ENCODE results near the gene TREH.

The TREH gene

DNA sequence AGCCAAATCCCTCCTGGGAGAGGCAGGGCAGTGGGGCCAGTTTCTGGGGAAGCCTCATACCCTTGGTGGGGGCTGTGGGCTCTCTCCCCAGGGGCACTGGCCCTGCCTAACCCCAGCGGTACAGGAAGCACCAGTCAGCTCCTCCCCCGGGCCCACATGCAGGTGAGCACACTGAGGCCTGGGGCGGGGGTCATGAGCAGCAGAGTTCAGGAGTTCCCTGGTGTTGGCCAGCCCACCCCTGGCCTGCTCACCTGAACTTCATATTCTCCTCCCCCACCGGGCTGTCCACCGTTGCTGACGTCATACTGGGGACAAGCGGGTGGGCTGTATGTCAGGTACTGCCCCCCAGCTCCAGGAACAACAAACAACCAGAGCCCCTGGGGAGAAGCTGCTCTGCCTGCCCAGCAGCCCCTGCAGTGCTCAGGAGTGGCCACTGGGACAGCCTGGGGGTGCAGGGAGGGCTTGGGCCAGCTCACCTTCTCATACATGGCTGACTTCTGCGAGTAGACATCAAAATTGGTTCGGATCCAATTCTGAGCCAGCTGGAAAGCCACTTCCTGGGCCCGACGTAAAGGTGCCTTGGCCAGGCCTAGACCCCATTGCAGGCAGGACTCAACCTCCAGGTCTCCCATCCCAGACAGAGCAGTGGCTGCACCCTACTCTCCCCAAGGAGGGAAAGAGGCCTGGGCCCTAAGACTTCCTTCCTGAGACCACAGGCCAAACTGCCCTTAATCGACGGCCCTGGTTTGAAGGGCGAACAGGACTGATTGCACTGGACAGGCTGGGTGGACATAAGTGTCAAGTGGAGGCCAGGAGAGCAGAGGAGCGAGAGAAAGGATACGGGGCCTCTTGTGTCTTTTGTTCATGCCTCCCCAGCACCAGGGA is 20.8 kb downstream of the TREH start:
- no peak overlapping the region for H3K4me3 ChIP-seq (ENCODE audit: low read depth in 1 of 2, low read length in 2 of 2)

DNA sequence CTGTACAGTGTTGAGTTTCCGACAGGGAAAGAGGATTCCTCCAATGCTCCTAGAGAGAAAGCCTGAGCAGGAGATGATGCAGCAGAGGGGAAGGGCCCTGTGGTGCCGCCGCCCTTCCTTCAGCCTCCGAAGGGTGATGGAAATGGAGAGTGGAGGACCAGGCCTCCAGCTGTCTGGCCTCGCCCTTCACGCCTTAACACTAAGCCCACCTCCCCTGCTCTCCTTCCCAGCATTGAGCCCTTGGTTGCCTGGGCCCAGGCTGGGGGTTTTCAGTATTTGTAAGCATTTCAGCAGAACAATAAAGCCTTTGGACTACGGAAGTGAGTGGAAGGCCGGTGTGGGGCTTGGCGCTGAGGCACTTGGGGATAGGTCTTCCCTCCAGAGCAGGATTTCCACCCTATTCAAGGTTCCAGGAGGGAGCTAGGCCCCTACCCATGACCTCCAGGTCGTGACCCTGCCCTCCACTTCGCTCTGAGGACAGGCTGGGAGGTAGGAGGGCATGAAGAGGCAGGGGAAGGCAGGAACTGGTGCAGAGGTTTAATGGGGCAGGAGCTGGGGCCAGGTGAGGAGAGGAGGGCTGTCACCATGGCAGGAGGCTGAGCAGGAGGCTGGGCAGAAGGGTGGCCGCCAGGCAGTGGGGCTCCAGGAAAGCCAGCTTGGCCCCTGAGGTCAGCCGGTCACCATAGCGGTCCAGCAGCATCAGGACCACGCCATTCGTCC is 21.6 kb downstream of the TREH start:
- Histone ChIP-seq H3K9me3 (ENCODE audit: control insufficient read depth in 1 of 2, low read length in 2 of 2) (no peaks in the 10 kb centered on the region), H3K27me3 (ENCODE audit: control insufficient read depth in 1 of 2, insufficient read depth in 2 of 2, low read length in 2 of 2) (no peaks in the 10 kb centered on the region), H3K27ac (ENCODE audit: low read depth, low read length) (no peak overlapping the region), H3K4me1 (ENCODE audit: control insufficient read depth in 1 of 2, insufficient read depth in 2 of 2, low read length in 2 of 2) (peaks cover 9 to 25% of the 10 kb centered on the region in 2 donors), H3K36me3 (ENCODE audit: control insufficient read depth in 1 of 2, insufficient read depth in 2 of 2, low read length in 2 of 2) (peaks cover 0 to 23% of the 10 kb centered on the region in 2 donors), H3K4me3 (ENCODE audit: low read depth in 1 of 2, low read length in 2 of 2) (no peak overlapping the region), H3K9ac (ENCODE audit: low read depth in 1 of 2, low read length in 2 of 2) (no peak overlapping the region)

More for the DNA sequence above, 20.8 kb downstream of the TREH start:
- H3K27ac ChIP-seq (ENCODE audit: low read depth, low read length) = no peak overlapping the region
- H3K4me1 ChIP-seq (ENCODE audit: control insufficient read depth in 1 of 2, insufficient read depth in 2 of 2, low read length in 2 of 2) = peaks cover 9 to 25% of the 10 kb centered on the region in 2 donors
- no peaks in the 10 kb centered on the region for H3K27me3 ChIP-seq (ENCODE audit: control insufficient read depth in 1 of 2, insufficient read depth in 2 of 2, low read length in 2 of 2)
- H3K36me3 ChIP-seq (ENCODE audit: control insufficient read depth in 1 of 2, insufficient read depth in 2 of 2, low read length in 2 of 2) = peaks cover 0 to 15% of the 10 kb centered on the region in 2 donors
- no peaks in the 10 kb centered on the region for H3K9me3 ChIP-seq (ENCODE audit: control insufficient read depth in 1 of 2, low read length in 2 of 2)
- peak overlapping the region in 1 of 2 donors; percentile 47 for H3K9ac ChIP-seq (ENCODE audit: low read depth in 1 of 2, low read length in 2 of 2)

DNA sequence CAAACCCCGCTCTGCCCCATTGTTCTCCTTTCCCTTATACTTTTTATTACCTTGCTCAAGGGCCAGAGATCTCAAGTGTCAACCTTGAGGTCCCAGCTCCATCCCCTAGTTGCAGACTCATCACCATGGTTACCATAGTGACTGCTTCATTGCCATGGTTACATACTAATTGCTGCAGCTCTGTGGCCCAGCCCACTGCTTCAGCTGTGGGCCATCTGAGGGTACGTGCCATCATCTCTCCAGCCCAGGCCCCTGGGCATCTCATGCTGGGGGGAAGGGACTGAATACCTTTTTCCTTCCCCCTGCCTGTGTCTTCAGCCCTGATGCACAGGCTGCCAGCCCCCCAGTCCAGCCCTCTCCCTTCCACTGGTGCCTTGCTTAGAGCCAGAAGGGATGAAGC is 22.2 kb downstream of the TREH start:
- Histone ChIP-seq H3K9me3 (ENCODE audit: control insufficient read depth in 1 of 2, low read length in 2 of 2) (no peaks in the 10 kb centered on the region), H3K9ac (ENCODE audit: low read depth in 1 of 2, low read length in 2 of 2) (no peak overlapping the region), H3K4me3 (ENCODE audit: low read depth in 1 of 2, low read length in 2 of 2) (no peak overlapping the region), H3K27ac (ENCODE audit: low read depth, low read length) (no peak overlapping the region), H3K27me3 (ENCODE audit: control insufficient read depth in 1 of 2, insufficient read depth in 2 of 2, low read length in 2 of 2) (no peaks in the 10 kb centered on the region), H3K36me3 (ENCODE audit: control insufficient read depth in 1 of 2, insufficient read depth in 2 of 2, low read length in 2 of 2) (peaks cover 0 to 27% of the 10 kb centered on the region in 2 donors), H3K4me1 (ENCODE audit: control insufficient read depth in 1 of 2, insufficient read depth in 2 of 2, low read length in 2 of 2) (peaks cover 9 to 25% of the 10 kb centered on the region in 2 donors)

DNA sequence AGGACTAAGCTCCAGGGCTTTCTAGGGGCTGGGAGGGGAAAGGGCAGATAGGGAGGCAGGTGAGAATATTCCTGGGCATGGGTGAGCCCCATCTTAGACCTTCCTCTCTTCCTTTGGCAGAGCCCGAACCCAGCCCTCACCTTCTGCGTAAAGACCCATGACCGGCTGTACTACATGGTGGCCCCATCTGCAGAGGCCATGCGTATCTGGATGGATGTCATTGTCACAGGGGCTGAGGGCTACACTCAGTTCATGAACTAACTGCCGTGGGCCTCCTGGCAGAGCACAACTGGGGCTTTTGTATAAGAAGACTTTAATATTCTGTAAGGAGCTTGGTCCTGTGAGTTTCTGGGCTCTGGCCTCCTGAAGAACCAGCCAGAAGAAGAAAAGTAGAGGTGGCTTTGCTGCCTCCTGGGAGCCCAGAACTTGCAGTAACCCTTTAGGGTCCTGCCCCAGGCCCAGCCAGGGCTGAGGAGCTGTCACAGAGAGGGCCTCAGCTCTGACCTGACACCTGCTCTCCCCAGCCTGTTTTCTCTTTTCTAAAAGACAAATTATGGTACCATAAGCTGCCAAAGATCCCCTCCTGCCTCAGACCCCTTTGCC is 22.8 kb downstream of the TREH start:
- H3K27ac ChIP-seq (ENCODE audit: low read depth, low read length) = no peak overlapping the region
- no peak overlapping the region for H3K9ac ChIP-seq (ENCODE audit: low read depth in 1 of 2, low read length in 2 of 2)
- H3K4me1 ChIP-seq (ENCODE audit: control insufficient read depth in 1 of 2, insufficient read depth in 2 of 2, low read length in 2 of 2) = peaks cover 9 to 25% of the 10 kb centered on the region in 2 donors
- no peaks in the 10 kb centered on the region for H3K27me3 ChIP-seq (ENCODE audit: control insufficient read depth in 1 of 2, insufficient read depth in 2 of 2, low read length in 2 of 2)
- H3K36me3 ChIP-seq (ENCODE audit: control insufficient read depth in 1 of 2, insufficient read depth in 2 of 2, low read length in 2 of 2) = peaks cover 0 to 32% of the 10 kb centered on the region in 2 donors
- H3K4me3 ChIP-seq (ENCODE audit: low read depth in 1 of 2, low read length in 2 of 2) = no peak overlapping the region
- H3K9me3 ChIP-seq (ENCODE audit: control insufficient read depth in 1 of 2, low read length in 2 of 2) = no peaks in the 10 kb centered on the region

DNA sequence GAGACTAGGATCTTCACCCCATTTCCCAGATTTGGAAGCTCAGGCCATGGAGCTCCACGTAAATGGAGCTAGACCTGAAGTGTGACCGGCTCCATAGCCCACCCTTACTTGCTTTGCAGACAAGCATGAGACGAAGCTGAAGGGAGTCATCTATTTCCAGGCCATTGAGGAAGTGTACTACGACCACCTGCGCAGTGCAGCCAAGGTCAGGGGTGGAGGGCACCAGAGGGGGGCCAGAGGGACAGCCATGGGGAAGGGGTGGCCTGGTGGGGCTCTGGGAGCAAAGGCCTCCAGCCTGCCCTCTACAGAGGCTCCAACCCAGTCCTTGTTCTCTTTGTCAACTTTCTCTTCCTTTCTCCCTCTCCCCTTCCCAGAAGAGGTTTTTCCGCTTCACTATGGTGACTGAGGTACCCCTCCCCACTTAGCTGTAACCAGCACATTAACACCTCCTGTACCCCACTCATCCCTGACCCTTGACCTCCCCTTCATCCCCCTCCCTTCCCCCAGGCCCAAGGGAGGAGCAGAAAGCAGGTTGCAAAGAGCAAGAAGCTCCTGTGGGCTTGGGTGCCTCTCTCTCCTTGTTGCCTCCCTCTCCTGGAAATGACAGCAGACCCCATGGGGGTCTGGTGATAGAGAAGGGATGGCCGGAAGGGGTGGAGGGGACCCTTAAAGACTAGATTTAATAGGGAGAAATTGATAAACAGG is 23.8 kb downstream of the TREH start:
- H3K9ac ChIP-seq (ENCODE audit: low read depth in 1 of 2, low read length in 2 of 2) = no peak overlapping the region
- no peaks in the 10 kb centered on the region for H3K27me3 ChIP-seq (ENCODE audit: control insufficient read depth in 1 of 2, insufficient read depth in 2 of 2, low read length in 2 of 2)
- no peak overlapping the region for H3K27ac ChIP-seq (ENCODE audit: low read depth, low read length)
- H3K9me3 ChIP-seq (ENCODE audit: control insufficient read depth in 1 of 2, low read length in 2 of 2) = no peaks in the 10 kb centered on the region
- H3K4me3 ChIP-seq (ENCODE audit: low read depth in 1 of 2, low read length in 2 of 2) = no peak overlapping the region
- peaks cover 4 to 39% of the 10 kb centered on the region in 2 donors for H3K36me3 ChIP-seq (ENCODE audit: control insufficient read depth in 1 of 2, insufficient read depth in 2 of 2, low read length in 2 of 2)
- H3K4me1 ChIP-seq (ENCODE audit: control insufficient read depth in 1 of 2, insufficient read depth in 2 of 2, low read length in 2 of 2) = peaks cover 9 to 16% of the 10 kb centered on the region in 2 donors

DNA sequence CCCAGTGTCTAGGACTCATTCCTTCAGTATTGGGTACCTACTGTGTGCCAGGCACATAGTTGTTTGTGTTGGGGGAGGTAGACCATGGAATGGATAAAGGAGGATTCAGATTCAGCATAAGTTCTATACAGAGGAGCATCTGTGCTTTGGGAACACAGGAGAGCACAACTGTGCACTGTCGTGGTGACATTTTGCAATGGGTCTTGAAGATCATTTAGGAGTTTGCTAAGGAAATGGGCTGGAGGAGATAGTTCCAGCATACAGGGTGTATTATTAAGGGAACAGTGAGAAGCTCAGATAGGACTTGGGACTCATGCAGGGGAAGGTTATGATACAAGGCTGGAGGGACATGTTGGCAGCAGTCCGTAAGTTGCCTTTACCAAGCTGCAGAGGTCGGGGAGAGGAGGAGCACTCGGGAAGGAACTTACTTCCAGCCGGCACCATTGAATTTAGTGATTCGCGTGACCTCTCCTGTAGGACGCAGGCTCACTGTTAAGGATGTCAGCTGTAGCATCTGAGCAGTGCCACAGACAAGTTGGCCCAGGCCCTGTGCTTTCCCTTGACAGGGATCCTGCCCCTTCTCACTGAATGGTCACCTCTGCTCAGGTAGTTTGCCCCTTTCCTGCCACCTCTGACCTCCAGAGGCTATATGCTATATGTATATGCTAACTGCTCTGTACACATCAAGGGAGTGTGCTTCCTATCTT is 25.6 kb downstream of the TREH start:
- no peaks in the 10 kb centered on the region for H3K27me3 ChIP-seq (ENCODE audit: control insufficient read depth in 1 of 2, insufficient read depth in 2 of 2, low read length in 2 of 2)
- peaks cover 5 to 8% of the 10 kb centered on the region in 2 donors for H3K4me1 ChIP-seq (ENCODE audit: control insufficient read depth in 1 of 2, insufficient read depth in 2 of 2, low read length in 2 of 2)
- H3K9ac ChIP-seq (ENCODE audit: low read depth in 1 of 2, low read length in 2 of 2) = no peak overlapping the region
- peaks cover 9 to 50% of the 10 kb centered on the region in 2 donors for H3K36me3 ChIP-seq (ENCODE audit: control insufficient read depth in 1 of 2, insufficient read depth in 2 of 2, low read length in 2 of 2)
- no peak overlapping the region for H3K4me3 ChIP-seq (ENCODE audit: low read depth in 1 of 2, low read length in 2 of 2)
- H3K9me3 ChIP-seq (ENCODE audit: control insufficient read depth in 1 of 2, low read length in 2 of 2) = no peaks in the 10 kb centered on the region
- no peak overlapping the region for H3K27ac ChIP-seq (ENCODE audit: low read depth, low read length)

DNA sequence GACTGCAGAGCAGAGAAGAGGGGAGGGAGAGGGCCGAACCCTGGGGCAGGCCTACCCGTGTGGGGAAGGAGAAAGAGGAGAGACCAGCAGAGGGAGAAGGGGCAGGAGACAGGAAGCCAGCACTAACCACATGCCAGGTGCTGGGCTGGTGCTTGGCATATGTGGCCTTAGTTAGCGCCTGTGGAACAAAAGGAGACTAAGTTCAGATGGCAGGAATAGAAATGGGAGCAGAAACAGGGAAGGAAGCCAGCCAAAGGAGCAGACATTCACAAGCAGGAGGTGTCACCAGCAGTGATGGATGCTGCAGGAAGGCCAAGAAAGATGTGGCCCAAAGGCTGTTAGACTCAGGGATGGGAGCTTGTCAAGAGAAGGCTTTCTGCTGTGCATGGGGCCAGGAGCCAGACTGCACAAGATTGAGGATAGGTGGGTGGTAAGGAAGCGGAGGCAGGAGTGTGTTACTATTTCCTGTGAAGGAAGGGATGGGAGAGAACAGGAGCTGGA is 26.7 kb downstream of the TREH start:
- H3K9me3 ChIP-seq (ENCODE audit: control insufficient read depth in 1 of 2, low read length in 2 of 2) = no peaks in the 10 kb centered on the region
- no peaks in the 10 kb centered on the region for H3K27me3 ChIP-seq (ENCODE audit: control insufficient read depth in 1 of 2, insufficient read depth in 2 of 2, low read length in 2 of 2)
- H3K9ac ChIP-seq (ENCODE audit: low read depth in 1 of 2, low read length in 2 of 2) = no peak overlapping the region
- peaks cover 9 to 55% of the 10 kb centered on the region in 2 donors for H3K36me3 ChIP-seq (ENCODE audit: control insufficient read depth in 1 of 2, insufficient read depth in 2 of 2, low read length in 2 of 2)
- peaks cover 5 to 8% of the 10 kb centered on the region in 2 donors for H3K4me1 ChIP-seq (ENCODE audit: control insufficient read depth in 1 of 2, insufficient read depth in 2 of 2, low read length in 2 of 2)
- no peak overlapping the region for H3K27ac ChIP-seq (ENCODE audit: low read depth, low read length)
- H3K4me3 ChIP-seq (ENCODE audit: low read depth in 1 of 2, low read length in 2 of 2) = no peak overlapping the region

DNA sequence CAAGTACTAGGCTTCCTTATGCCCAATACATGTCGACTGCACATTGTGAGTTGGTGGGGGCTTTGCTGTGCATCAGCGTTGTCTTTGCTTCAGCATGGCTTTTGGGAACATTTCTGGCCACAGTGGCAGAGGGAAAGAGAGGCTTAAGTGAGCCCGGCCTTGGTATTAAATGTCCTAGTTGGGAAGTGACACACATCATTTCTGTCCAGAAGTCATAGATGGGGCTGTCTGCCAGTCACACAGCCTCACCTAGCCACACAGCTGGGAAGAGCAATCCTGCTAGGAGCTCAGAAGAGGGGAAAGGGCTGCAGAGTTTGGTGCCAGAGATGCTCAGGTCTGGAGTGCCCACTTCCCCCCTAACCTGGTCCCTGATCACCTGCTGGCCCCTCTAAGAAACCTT is 27.6 kb downstream of the TREH start:
- H3K27ac ChIP-seq (ENCODE audit: low read depth, low read length) = no peak overlapping the region
- H3K27me3 ChIP-seq (ENCODE audit: control insufficient read depth in 1 of 2, insufficient read depth in 2 of 2, low read length in 2 of 2) = no peaks in the 10 kb centered on the region
- H3K9me3 ChIP-seq (ENCODE audit: control insufficient read depth in 1 of 2, low read length in 2 of 2) = no peaks in the 10 kb centered on the region
- peaks cover 5 to 8% of the 10 kb centered on the region in 2 donors for H3K4me1 ChIP-seq (ENCODE audit: control insufficient read depth in 1 of 2, insufficient read depth in 2 of 2, low read length in 2 of 2)
- H3K4me3 ChIP-seq (ENCODE audit: low read depth in 1 of 2, low read length in 2 of 2) = no peak overlapping the region
- H3K36me3 ChIP-seq (ENCODE audit: control insufficient read depth in 1 of 2, insufficient read depth in 2 of 2, low read length in 2 of 2) = peaks cover 9 to 51% of the 10 kb centered on the region in 2 donors
- no peak overlapping the region for H3K9ac ChIP-seq (ENCODE audit: low read depth in 1 of 2, low read length in 2 of 2)

DNA sequence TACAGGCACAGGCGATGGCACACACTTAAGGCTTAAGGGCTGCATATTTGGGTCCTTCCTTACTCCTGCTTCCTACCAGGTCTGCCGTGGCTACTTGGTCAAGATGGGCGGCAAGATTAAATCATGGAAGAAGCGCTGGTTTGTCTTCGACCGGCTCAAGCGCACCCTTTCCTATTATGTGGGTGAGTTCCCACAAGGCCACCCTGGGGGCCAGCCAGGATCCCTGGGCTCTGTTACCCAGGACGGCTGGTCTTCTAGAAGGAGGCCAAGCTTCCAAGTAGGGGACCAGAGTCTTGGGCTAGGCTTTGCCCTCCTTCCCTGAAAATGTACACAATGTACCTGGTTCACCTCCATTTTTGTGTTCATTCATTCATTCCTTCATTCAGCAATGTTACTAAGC is 29.1 kb downstream of the TREH start:
- Histone ChIP-seq H3K27ac (ENCODE audit: low read depth, low read length) (no peak overlapping the region), H3K27me3 (ENCODE audit: control insufficient read depth in 1 of 2, insufficient read depth in 2 of 2, low read length in 2 of 2) (no peaks in the 10 kb centered on the region), H3K9me3 (ENCODE audit: control insufficient read depth in 1 of 2, low read length in 2 of 2) (no peaks in the 10 kb centered on the region), H3K9ac (ENCODE audit: low read depth in 1 of 2, low read length in 2 of 2) (no peak overlapping the region), H3K36me3 (ENCODE audit: control insufficient read depth in 1 of 2, insufficient read depth in 2 of 2, low read length in 2 of 2) (peaks cover 13 to 57% of the 10 kb centered on the region in 2 donors), H3K4me1 (ENCODE audit: control insufficient read depth in 1 of 2, insufficient read depth in 2 of 2, low read length in 2 of 2) (peaks cover 5 to 8% of the 10 kb centered on the region in 2 donors), H3K4me3 (ENCODE audit: low read depth in 1 of 2, low read length in 2 of 2) (no peak overlapping the region)
